WI38 (cell line): ENCODE measurements around the gene CHRNA3.

Source experiments
- H3K4me3 ChIP-seq: 2 replicates; pipeline ENCODE4 v1.5.1; 2011; ENCODE audit warnings: low read depth, mild to moderate bottlenecking, control low read depth, low read length
- TF ChIP-seq, protein P1 (sequence below): IDR thresholded peaks from 2 replicates; pipeline ENCODE4 v1.5.1; 2012; ENCODE audit warnings: low read depth, mild to moderate bottlenecking, control low read depth, low read length

CHRNA3 gene

DNA sequence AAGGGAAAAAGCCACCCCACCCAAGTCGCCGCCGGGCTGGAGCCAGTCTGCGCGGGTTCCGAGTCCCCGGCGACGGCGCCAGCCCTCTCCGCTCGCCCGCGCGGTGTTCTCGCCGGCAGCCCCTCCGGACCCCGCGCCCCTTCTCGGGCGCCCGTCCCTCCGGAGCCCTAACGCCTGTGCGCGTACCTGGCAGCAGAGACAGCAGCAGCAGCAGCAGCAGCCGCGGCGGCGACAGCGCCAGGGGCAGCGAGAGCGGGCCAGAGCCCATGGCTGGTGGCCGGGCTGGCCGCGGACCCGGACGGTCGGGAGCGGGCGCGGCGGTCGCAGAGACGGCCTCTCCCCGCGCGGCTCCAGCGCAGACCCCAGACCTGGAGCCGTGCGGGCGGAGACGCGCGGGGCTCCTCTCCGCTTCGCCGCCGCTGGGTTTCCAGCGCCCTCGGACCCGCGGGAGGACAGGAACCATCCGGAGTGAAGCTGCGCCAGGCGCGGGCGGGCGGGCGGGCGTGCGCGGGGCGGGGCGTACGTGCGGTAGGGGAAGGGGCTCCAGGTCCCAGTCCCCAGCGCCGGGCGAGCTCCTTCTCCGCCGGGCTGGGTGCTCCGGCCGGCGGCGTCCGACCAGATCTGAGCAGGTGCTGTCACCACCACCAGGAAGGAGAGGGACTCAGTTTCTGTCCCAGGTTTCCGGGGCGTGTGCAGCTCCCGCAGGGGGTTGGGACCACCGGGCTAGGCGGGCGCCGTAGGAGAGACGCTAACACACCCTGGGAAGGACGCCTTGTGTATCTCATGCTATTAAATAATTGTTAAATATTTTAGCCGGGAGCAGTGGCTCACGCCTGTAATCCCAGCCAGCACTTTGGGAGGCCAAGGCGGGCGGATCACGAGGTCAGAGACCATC lies at the start of gene CHRNA3:
CHRNA3 (minus strand) TSS at position 470 of the 895 bp plus-strand sequence; CDS start at position 268, 202 bp downstream.
- TF ChIP-seq, protein P1, sequence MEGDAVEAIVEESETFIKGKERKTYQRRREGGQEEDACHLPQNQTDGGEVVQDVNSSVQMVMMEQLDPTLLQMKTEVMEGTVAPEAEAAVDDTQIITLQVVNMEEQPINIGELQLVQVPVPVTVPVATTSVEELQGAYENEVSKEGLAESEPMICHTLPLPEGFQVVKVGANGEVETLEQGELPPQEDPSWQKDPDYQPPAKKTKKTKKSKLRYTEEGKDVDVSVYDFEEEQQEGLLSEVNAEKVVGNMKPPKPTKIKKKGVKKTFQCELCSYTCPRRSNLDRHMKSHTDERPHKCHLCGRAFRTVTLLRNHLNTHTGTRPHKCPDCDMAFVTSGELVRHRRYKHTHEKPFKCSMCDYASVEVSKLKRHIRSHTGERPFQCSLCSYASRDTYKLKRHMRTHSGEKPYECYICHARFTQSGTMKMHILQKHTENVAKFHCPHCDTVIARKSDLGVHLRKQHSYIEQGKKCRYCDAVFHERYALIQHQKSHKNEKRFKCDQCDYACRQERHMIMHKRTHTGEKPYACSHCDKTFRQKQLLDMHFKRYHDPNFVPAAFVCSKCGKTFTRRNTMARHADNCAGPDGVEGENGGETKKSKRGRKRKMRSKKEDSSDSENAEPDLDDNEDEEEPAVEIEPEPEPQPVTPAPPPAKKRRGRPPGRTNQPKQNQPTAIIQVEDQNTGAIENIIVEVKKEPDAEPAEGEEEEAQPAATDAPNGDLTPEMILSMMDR, result no peak
- H3K4me3 ChIP-seq, result no peak within 1 kb of the TSS

DNA sequence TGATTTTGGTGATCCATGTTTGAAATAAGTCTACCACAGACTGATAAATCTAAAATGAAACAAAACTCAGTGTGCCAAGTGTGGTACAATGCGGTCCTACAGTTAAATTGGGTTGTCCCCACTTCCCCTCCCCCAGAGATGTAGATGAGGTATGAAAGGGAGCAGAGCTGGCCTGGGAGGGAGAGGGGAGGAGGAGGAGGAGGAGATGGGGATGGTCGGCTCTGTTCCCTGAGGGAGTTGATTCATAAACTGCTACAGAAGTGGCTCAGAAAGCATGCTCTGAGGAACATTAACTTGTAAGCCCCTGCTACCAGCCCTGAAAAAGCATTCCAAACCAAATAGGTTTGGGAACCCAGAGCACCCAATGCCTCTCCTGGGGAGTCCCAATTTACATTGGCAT lies 48.2 kb upstream of the CHRNA3 start:
- TF ChIP-seq, protein P1, result no peak
- no peak overlapping the region for H3K4me3 ChIP-seq

DNA sequence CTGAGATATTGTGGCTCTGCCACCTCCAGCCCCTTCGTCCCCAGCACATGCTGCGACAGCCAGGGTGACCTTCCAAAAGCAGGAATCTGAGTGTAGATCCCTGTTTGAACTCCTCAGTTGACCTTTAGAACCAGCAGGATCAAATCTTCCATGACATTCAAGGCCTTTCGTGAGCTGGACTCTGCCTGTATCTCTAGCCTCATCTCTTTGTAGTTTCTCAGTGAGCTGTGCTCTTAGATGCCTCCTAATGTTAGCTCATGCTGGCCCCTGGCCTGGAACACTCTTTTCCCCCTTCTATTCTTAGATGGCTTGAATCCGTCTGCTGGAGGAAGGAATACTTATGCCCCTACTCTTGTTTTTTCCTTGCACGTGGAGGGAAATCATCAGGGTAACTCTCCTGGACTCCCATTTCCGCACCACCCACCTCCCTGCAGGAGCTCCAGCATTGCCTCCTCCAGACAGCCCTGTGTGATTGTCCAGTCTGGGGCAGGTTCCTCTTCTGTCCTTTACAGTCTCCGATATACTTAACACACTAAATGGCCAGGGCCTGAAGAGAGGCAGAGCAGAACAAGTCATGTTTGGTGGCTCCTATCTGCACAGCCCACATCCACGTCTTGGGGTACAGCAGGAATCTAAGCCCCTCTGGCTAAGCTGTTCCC lies 46.9 kb upstream of the CHRNA3 start:
- TF ChIP-seq, protein P1, result no peak
- H3K4me3 ChIP-seq, result no peak overlapping the region

DNA sequence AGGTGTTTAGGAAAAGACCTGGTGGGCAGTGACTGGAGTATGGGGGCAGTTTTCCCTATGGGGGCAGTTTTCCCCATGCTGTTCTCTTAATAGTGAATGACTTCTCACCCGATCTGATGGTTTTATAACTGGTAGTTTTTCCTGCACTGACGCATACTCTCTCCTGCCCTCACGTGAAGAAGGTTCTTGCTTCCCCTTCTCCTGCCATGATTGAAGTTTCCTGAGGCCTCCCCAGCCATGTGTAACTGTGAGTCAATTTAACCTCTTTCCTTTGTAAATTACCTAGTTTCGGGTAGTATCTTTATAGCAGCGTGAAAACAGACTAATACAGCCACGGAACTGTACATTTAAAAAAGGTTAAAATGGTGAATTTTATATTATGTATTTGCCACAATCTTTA lies 45.2 kb upstream of the CHRNA3 start:
- TF ChIP-seq, protein P1, result no peak
- H3K4me3 ChIP-seq, result no peak overlapping the region

DNA sequence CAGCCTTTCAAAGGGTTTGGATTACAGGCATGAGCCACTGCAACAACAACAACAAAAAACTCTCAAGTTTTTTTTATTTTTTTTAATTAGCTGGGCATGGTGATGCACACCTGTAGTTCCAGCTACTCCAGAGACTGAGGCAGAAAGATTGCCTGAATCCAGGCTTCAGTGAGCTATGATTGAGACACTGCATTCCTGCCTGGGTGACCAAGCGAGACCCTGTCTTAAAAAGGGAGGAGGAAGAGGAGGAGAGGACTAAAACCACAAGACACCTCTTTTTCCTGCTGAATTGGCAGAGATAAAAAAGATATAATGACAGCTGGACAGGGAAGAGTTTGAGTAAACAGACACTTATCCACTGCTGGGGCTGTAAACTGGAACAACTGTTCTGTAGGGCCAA lies 42.9 kb upstream of the CHRNA3 start:
- no peak overlapping the region for H3K4me3 ChIP-seq
- TF ChIP-seq, protein P1, result no peak

DNA sequence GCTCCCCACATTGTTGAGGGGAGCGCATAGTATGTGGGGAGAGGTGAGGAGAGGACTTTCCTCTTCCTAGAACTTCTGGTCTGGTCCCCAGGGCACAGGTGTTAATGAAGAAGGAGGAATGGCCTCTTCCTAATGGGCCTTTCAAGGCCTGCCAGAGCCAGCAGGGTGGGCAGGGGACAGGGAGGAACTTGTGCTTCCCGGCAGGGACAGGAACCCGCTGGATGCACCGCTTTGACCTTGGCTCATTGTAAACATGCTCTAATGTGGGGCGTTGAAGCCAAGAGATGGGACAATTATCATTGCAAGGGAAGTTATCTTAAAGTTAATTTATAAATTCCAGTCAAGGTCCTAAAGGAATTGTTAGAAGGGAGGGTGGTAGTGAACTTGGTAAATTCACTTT lies 41.2 kb upstream of the CHRNA3 start:
- TF ChIP-seq, protein P1, result no peak
- H3K4me3 ChIP-seq, result no peak overlapping the region

DNA sequence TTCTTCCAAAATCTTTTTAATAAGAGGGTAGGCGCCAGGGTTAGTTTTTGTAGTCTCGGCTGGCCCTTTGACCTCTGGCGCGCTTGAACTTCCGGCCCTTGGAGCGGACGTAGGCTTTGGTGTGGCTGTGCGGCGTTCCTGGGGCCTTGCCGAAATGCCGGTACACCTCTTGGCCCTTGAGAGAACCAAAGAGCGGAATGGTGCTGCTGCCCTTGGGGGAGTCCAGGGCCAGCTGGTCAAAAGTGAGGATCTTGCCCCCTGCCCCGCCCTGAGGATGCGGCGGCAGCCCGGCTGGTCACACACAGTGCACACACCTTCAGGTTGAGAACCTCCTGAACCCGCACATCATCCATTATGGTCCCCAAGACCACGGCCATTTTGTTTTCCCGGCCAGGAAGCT lies 40.2 kb upstream of the CHRNA3 start:
- TF ChIP-seq, protein P1, result no peak
- no peak overlapping the region for H3K4me3 ChIP-seq
